ENCODE results near the gene LOXL4.

DNA sequence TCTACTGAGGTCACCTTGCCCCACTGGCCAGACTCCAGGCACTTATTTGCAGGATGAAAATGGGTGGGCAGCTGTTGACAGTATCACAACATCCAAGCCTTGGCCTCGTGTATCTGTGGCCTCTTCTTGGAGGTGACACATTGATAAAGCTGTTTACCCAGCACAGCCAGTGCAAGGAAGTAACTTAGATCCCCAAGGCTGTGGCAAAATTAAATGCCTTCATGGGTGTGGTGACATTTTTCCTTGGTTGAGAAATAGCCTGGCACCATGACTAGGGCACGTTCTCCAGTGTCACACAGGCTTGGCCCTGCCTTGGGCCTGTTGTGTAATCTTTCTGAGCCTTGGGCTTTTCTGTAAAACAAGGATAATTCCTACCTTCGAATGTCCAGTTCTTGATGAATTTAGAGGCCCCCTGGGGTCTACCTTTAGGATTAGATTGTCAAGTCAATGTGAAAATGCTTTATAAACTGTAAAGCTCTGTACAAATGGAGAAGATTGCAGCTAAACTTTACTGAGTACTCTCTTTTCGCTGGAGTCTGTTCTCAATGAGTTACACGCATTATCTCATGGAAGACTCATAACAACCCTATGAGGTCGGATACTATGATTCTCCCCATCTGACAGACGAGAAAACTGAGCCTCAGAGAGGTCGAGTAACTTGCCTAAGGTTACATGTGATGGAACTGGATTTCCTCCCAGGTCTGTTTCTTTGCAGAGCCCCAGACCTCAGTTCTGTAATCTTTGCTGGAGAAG, 46.7 kb upstream of the LOXL4 start:
- TF ChIP-seq RAD21 (IDR thresholded peaks at IDR 0.05; ENCODE audit: low read depth) (no peak), EZH2 (IDR thresholded peaks at IDR 0.05) (no peak)
- TF ChIP-seq, protein P1, sequence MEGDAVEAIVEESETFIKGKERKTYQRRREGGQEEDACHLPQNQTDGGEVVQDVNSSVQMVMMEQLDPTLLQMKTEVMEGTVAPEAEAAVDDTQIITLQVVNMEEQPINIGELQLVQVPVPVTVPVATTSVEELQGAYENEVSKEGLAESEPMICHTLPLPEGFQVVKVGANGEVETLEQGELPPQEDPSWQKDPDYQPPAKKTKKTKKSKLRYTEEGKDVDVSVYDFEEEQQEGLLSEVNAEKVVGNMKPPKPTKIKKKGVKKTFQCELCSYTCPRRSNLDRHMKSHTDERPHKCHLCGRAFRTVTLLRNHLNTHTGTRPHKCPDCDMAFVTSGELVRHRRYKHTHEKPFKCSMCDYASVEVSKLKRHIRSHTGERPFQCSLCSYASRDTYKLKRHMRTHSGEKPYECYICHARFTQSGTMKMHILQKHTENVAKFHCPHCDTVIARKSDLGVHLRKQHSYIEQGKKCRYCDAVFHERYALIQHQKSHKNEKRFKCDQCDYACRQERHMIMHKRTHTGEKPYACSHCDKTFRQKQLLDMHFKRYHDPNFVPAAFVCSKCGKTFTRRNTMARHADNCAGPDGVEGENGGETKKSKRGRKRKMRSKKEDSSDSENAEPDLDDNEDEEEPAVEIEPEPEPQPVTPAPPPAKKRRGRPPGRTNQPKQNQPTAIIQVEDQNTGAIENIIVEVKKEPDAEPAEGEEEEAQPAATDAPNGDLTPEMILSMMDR (IDR thresholded peaks at IDR 0.05 in 2 of 3, conservative IDR thresholded peaks at IDR 0.05 in 1 of 3; ENCODE audit: borderline replicate concordance in 1 of 3, insufficient read depth in 1 of 3, low read depth in 2 of 3, low read length in 2 of 3), result no peak
